ENCODE measurements around the gene SPINK6.

Gene SPINK6

DNA sequence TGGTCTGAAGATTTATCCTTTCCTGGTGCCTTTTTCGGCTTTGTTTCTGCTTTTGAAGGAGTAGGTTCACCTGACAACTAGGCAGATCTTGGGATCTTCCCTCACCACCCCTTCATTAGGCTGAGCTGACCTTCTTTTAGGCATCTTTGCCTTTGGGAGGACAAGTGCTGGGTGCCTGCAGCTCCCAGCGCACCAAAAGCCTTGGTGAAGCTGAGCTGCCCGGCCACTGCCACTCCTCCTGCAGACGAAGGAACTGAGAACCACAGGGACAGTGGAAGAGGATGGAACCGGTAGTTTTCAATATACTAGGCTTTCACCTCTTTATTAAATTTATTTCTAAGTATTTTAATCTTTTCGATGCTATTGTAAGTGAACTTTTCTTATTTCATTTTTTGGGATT, 18.7 kb downstream of the SPINK6 start:
- H3K4me3 ChIP-seq (ENCODE audit: low read length): no peak overlapping the region
- TF ChIP-seq, protein P1, sequence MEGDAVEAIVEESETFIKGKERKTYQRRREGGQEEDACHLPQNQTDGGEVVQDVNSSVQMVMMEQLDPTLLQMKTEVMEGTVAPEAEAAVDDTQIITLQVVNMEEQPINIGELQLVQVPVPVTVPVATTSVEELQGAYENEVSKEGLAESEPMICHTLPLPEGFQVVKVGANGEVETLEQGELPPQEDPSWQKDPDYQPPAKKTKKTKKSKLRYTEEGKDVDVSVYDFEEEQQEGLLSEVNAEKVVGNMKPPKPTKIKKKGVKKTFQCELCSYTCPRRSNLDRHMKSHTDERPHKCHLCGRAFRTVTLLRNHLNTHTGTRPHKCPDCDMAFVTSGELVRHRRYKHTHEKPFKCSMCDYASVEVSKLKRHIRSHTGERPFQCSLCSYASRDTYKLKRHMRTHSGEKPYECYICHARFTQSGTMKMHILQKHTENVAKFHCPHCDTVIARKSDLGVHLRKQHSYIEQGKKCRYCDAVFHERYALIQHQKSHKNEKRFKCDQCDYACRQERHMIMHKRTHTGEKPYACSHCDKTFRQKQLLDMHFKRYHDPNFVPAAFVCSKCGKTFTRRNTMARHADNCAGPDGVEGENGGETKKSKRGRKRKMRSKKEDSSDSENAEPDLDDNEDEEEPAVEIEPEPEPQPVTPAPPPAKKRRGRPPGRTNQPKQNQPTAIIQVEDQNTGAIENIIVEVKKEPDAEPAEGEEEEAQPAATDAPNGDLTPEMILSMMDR (conservative IDR thresholded peaks at IDR 0.05; ENCODE audit: low read length): no peak
- no peak for DNase-seq (ENCODE audit: low read depth)

DNA sequence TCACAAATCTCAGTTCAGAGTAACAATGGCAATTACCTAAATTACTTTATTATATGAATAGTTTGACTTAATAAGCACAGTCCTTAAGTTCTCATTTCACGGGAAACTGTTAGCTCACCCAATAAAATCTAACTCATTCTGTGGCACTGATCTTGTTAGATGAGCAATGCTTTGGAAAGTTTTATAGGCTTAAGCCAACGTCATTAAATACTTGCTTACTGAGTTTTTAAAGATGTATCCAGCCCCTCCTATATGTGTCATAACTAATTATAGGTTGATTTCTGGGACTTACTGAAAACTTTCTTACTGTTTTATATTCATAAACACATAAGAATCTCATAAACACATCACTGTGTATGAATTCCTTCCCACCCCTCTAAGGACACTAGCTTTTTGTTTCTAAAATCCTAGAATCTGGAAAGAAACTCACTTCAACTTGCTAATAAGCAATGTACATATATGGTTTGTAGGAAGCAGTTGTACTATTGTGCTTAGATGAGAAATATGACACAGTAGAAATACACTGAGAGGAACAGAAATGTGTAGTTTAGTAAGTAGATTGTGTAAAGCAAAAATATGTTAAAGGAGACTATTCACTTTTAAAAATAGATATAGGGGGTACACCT, 21.4 kb downstream of the SPINK6 start:
- TF ChIP-seq, protein P1 (conservative IDR thresholded peaks at IDR 0.05; ENCODE audit: low read length): no peak
- H3K4me3 ChIP-seq (ENCODE audit: low read length): no peak overlapping the region
- DNase-seq (ENCODE audit: low read depth): no peak

DNA sequence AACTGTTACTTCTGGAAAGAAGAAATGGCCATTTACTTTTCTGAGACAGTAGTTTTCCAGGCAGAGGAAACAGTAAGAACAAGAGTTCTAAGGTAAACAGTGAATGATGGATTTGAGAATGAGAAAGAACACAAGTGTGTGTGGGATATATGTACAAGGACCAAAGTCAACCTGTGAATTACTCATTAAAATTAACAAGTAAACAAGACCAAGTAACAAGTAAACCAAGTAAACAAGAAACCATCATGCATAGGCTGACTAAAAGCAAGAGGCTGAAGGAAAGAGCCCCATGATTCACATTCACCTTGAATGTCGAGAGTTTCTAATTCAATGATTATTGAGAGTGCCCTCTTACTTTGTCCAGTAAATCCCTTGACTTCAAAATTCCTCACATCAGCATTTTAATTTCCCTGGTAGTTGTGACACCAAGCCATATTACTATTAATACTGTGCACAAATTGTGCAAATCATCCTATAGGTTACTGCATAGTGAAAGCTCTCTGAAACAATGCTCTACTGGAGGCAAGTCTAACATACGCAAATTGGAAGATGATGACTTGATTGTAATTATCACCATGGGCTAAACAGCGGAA, 25.6 kb downstream of the SPINK6 start:
- no peak for DNase-seq (ENCODE audit: low read depth)
- TF ChIP-seq, protein P1 (conservative IDR thresholded peaks at IDR 0.05; ENCODE audit: low read length): no peak
- no peak overlapping the region for H3K4me3 ChIP-seq (ENCODE audit: low read length)

DNA sequence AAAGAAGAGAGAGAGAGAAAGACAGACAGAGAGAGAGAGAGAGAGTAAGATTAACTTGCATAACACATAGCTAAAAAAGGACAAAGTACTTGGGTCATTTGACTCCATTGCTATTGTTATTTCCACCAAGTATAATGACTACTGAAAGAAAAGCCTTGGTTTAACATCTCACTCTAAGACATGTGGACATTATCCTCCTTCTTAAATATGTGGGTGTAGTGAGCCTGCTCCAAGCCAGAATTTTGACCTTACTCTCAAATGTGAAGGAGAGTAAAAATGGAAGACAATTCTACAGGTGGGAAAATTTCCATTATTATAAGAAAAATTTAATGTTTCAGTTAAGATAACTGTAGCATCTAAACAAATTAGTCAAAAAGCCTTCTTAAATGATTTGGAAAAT, 27.0 kb downstream of the SPINK6 start:
- TF ChIP-seq, protein P1 (conservative IDR thresholded peaks at IDR 0.05; ENCODE audit: low read length): no peak
- no peak for DNase-seq (ENCODE audit: low read depth)
- H3K4me3 ChIP-seq (ENCODE audit: low read length): no peak overlapping the region

DNA sequence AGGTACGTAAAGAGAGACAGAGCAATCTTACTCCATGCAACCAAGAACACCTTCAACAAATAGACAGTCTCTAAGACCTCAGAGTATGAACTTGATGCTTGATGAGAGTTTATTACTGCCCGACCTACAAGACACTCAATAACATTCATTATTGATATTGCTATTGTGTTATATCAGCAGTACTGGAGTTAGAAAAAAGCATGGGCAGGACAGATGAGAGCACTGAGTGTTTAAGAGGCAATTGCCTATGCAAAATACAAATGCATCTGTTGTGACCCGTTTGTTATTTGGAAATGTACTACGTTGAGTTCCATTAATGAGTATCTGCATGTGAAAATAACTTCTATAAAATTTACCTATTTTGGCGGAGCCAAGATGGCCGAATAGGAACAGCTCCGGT, 27.4 kb downstream of the SPINK6 start:
- H3K4me3 ChIP-seq (ENCODE audit: low read length): no peak overlapping the region
- TF ChIP-seq, protein P1 (conservative IDR thresholded peaks at IDR 0.05; ENCODE audit: low read length): no peak
- DNase-seq (ENCODE audit: low read depth): no peak

DNA sequence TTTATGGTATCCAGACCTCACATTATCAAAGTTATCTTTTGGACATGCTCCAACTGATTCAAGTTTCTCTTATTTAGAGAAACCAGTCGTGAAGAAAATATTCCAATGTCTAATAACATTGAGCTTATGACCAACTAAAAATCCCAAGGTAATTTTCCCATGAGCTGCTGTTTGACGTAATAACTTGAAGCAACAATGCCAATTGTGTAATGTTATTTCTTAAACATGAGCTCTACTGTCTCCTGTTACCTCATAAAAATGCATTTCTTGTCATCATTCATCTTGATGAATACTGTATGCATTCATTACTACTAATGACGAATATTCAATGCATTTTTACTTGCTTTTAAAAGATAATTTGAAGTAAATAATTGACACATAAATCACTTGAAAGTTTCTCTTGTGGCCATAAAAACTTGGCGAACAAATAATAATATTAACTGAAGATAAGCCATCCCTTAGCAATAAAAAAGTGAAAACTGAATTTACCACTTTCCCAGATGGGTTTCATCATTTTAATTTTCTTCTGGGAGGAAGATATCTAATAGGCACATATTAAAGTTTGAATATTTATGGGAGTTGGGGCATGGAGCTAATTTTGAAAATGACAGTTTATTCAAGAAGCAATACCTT, 35.1 kb downstream of the SPINK6 start:
- TF ChIP-seq, protein P1 (conservative IDR thresholded peaks at IDR 0.05; ENCODE audit: low read length): no peak
- H3K4me3 ChIP-seq (ENCODE audit: low read length): no peak overlapping the region
- no peak for DNase-seq (ENCODE audit: low read depth)

DNA sequence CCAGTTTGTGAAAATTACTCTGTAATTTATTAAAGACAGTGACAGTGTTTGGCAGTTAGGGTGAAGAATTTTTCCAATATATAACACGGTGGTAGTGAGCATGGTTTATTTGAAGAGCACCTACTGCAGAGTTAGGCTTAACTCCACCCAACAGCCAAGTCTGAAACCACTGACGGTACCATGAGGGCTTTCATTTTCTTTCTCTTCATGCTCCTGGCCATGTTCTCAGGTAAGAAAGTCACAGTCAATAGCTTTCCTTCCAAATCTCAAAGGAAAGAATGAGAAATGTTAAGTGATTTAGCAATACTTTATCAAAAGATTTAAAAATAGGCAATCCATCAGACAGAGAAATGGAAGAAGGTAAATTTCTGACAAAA, 35.6 kb downstream of the SPINK6 start, which contains the start of gene MARCOL:
Gene MARCOL (plus strand): TSS at position 108 of the 377 bp plus-strand sequence. CDS start 73 bp downstream, at position 181.
- TF ChIP-seq, protein P1 (conservative IDR thresholded peaks at IDR 0.05; ENCODE audit: low read length): no peak
- no peak within 1 kb of the TSS for H3K4me3 ChIP-seq (ENCODE audit: low read length)
- no peak for DNase-seq (ENCODE audit: low read depth)

Measured in AG10803 (cell line).